Keratinocyte (primary cell): Measurements from ENCODE around the gene TREH.

Experiments
- EZH2 ChIP-seq: IDR thresholded peaks from one replicate; pipeline ENCODE4 v1.6.1; 2012; ENCODE audit warnings: inconsistent platforms, mild to moderate bottlenecking, low read length, moderate library complexity
- TF ChIP-seq, protein P1 (sequence below), 3 experiments: IDR thresholded peaks in 1 of 3; conservative IDR thresholded peaks in 1 of 3; optimal IDR thresholded peaks in 1 of 3; 2 replicates in 2 of 3; 3 replicates in 1 of 3; pipeline versions ENCODE3 to v1.5.1; 2011; ENCODE audit warnings: low read length in 3 of 3, mild to moderate bottlenecking in 3 of 3, moderate library complexity in 2 of 3, control low read depth in 1 of 3, inconsistent platforms in 1 of 3; ENCODE audit not compliant: insufficient read depth in 2 of 3; ENCODE audit errors: extremely low read depth in 1 of 3

DNA sequence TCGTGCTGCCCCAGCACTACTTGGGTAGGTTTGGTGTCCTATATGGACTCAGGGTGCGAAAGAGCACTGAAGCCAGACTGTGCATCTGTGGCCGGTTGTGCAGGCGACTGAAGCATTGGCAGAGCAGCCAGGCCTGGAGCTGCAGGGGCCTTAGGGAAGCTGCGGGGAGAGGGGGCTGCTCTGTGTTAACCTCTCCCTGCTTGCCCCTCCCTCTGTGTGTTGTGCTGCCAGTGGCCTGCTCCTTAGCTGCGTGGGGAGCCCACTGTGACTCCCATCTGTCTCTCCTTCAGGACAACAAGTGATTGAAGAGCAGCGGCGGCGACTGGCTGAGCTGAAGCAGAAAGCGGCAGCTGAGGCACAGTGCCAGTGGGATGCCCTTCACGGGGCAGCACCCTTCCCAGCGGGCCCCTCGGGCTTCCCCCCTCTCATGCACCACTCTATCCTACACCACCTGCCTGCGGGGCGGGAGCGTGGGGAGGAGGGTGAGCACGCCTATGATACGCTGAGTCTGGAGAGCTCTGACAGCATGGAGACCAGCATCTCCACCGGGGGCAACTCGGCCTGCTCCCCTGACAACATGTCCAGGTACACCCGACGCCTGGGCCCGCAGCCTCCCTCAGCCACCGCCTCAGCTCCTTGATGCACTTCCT lies 34.3 kb downstream of the TREH start:
- TF ChIP-seq, protein P1, sequence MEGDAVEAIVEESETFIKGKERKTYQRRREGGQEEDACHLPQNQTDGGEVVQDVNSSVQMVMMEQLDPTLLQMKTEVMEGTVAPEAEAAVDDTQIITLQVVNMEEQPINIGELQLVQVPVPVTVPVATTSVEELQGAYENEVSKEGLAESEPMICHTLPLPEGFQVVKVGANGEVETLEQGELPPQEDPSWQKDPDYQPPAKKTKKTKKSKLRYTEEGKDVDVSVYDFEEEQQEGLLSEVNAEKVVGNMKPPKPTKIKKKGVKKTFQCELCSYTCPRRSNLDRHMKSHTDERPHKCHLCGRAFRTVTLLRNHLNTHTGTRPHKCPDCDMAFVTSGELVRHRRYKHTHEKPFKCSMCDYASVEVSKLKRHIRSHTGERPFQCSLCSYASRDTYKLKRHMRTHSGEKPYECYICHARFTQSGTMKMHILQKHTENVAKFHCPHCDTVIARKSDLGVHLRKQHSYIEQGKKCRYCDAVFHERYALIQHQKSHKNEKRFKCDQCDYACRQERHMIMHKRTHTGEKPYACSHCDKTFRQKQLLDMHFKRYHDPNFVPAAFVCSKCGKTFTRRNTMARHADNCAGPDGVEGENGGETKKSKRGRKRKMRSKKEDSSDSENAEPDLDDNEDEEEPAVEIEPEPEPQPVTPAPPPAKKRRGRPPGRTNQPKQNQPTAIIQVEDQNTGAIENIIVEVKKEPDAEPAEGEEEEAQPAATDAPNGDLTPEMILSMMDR (optimal IDR thresholded peaks at IDR 0.05 in 1 of 3, IDR thresholded peaks at IDR 0.05 in 1 of 3, conservative IDR thresholded peaks at IDR 0.05 in 1 of 3; ENCODE audit: extremely low read depth in 1 of 3, insufficient read depth in 2 of 3, low read length in 3 of 3) = no peak
- TF ChIP-seq EZH2 = no peak
